ENCODE data around the gene KRTAP17-1.

GRCh38 chr17:41287050-41287449, 28.5 kb downstream of the KRTAP17-1 start:
- TF ChIP-seq CEBPB (IDR thresholded peaks at IDR 0.05; ENCODE audit: low read depth, low read length) (peak; percentile 56; the same call in 1 of the 2 replicates), CTCF (conservative IDR thresholded peaks at IDR 0.05; ENCODE audit: low read depth, low read length) (no peak), RCOR1 (IDR thresholded peaks at IDR 0.05; ENCODE audit: insufficient replicate concordance, low read length) (no peak), RAD21 (IDR thresholded peaks at IDR 0.05; ENCODE audit: low read length) (no peak), POLR2A (IDR thresholded peaks at IDR 0.05; ENCODE audit: low read depth, low read length) (no peak), USF2 (IDR thresholded peaks at IDR 0.05; ENCODE audit: low read depth, low read length) (no peak), MAZ (IDR thresholded peaks at IDR 0.05; ENCODE audit: borderline replicate concordance, low read depth, low read length) (no peak)
